OCI-LY1 (cell line): Measurements from ENCODE around the gene CDH13.

Experiments
- H2AFZ ChIP-seq: fragments of 200-600 bp; sonication (generic), shearing (Covaris generic); 2 replicates; pipeline ENCODE4 v1.6.0; 2014; ENCODE audit warnings: antibody characterized with exemption, mild to moderate bottlenecking, low read length
- H3F3A ChIP-seq: fragments of 200-600 bp; sonication (generic), shearing (Covaris generic); 2 replicates; pipeline ENCODE4 v1.6.0; 2014; ENCODE audit warnings: mild to moderate bottlenecking, antibody characterized with exemption, low read length, moderate library complexity; ENCODE audit not compliant: insufficient read depth
- H3K27ac ChIP-seq: fragments of 200-600 bp; sonication (generic); 2 replicates; pipeline ENCODE4 v1.5.1; 2014; ENCODE audit warnings: low read length, mixed run types, mild to moderate bottlenecking, low read depth; ENCODE audit not compliant: poor library complexity, severe bottlenecking
- H3K27me3 ChIP-seq: fragments of 200-600 bp; sonication (generic); 2 replicates; pipeline ENCODE4 v1.6.0; 2014; ENCODE audit warnings: antibody characterized with exemption, mild to moderate bottlenecking, low read length, moderate library complexity; ENCODE audit not compliant: insufficient read depth
- H3K36me3 ChIP-seq: fragments of 200-600 bp; sonication (generic); 2 replicates; pipeline ENCODE4 v1.6.1; 2014; ENCODE audit warnings: mild to moderate bottlenecking, antibody characterized with exemption, low read length, moderate library complexity, mixed read lengths; ENCODE audit not compliant: insufficient read depth
- H3K4me1 ChIP-seq: fragments of 200-600 bp; sonication (generic); 2 replicates; pipeline ENCODE4 v1.5.1; 2014; ENCODE audit warnings: mild to moderate bottlenecking, low read length, moderate library complexity; ENCODE audit not compliant: insufficient read depth, severe bottlenecking
- H3K4me2 ChIP-seq: fragments of 200-600 bp; sonication (generic), shearing (Covaris generic); 2 replicates; pipeline ENCODE4 v1.6.1; 2014; ENCODE audit warnings: low read length
- H3K4me3 ChIP-seq: fragments of 200-600 bp; sonication (generic); 2 replicates; pipeline ENCODE4 v1.5.1; 2014; ENCODE audit warnings: low read length, low read depth, mild to moderate bottlenecking, mixed read lengths; ENCODE audit not compliant: poor library complexity, severe bottlenecking
- H3K79me2 ChIP-seq: fragments of 200-600 bp; shearing (Covaris generic); 2 replicates; pipeline ENCODE4 v1.6.1; 2016; ENCODE audit warnings: mixed run types, low read length, mixed read lengths; ENCODE audit not compliant: insufficient read depth
- H3K9ac ChIP-seq: fragments of 200-600 bp; sonication (generic), shearing (Covaris generic); 2 replicates; pipeline ENCODE4 v1.6.1; 2014; ENCODE audit warnings: mild to moderate bottlenecking, low read length, mixed read lengths
- H3K9me2 ChIP-seq: fragments of 200-600 bp; sonication (generic), shearing (Covaris generic); 2 replicates; pipeline ENCODE4 v1.6.1; 2014; ENCODE audit warnings: low read depth, mild to moderate bottlenecking, low read length, mixed read lengths
- H3K9me3 ChIP-seq: fragments of 200-600 bp; shearing (Covaris generic); 2 replicates; pipeline ENCODE4 v1.6.1; 2014; ENCODE audit warnings: low read length, mixed read lengths
- H4K20me1 ChIP-seq: fragments of 200-600 bp; sonication (generic), shearing (Covaris generic); 2 replicates; pipeline ENCODE4 v1.6.0; 2016; ENCODE audit warnings: mild to moderate bottlenecking, low read length; ENCODE audit not compliant: insufficient read depth
- CTCF ChIP-seq: fragments of 200-600 bp; sonication (generic), shearing (Covaris generic); IDR thresholded peaks from 2 replicates; pipeline ENCODE4 v1.5.1; 2017; ENCODE audit warnings: mild to moderate bottlenecking, antibody characterized with exemption, low read length, moderate library complexity, mixed read lengths
- EZH2 ChIP-seq: fragments of 200-600 bp; sonication (generic), shearing (Covaris generic); IDR thresholded peaks from 2 replicates; pipeline ENCODE4 v1.8.0; 2017; ENCODE audit warnings: borderline replicate concordance, mixed run types, mild to moderate bottlenecking, antibody characterized with exemption, low read length, moderate library complexity, mixed read lengths

The CDH13 gene

GRCh38 chr16:82758904-82759303 lies 132.1 kb downstream of the CDH13 start:
- TF ChIP-seq CTCF: no peak
- no peak for TF ChIP-seq EZH2

GRCh38 chr16:82761236-82761635 lies 134.5 kb downstream of the CDH13 start:
- no peaks in the 10 kb centered on the region for H3K9me3 ChIP-seq
- no peak overlapping the region for H3K27ac ChIP-seq
- H3K9me2 ChIP-seq: no peaks in the 10 kb centered on the region
- H4K20me1 ChIP-seq: no peaks in the 10 kb centered on the region
- H3K4me3 ChIP-seq: no peak overlapping the region
- H3K9ac ChIP-seq: no peak overlapping the region
- no peaks in the 10 kb centered on the region for H3K36me3 ChIP-seq
- no peak for TF ChIP-seq CTCF
- TF ChIP-seq EZH2: no peak
- H2AFZ ChIP-seq: no peak overlapping the region
- H3K79me2 ChIP-seq: no peaks in the 10 kb centered on the region
- H3K4me2 ChIP-seq: no peak overlapping the region
- H3K4me1 ChIP-seq: no peaks in the 10 kb centered on the region
- H3F3A ChIP-seq: no peaks in the 10 kb centered on the region
- H3K27me3 ChIP-seq: no peaks in the 10 kb centered on the region; the same call in 1 of the 2 replicates

More at GRCh38 chr16:82758904-82759303, 132.1 kb downstream of the CDH13 start:
- Histone ChIP-seq H3K9me3 (no peaks in the 10 kb centered on the region), H4K20me1 (no peaks in the 10 kb centered on the region), H3K4me3 (no peak overlapping the region), H3K36me3 (no peaks in the 10 kb centered on the region), H3K4me2 (no peak overlapping the region), H3K27me3 (no peaks in the 10 kb centered on the region; the same call in 1 of the 2 replicates), H3K4me1 (no peaks in the 10 kb centered on the region), H3K79me2 (no peaks in the 10 kb centered on the region), H3K9ac (no peak overlapping the region), H3K9me2 (no peaks in the 10 kb centered on the region), H3F3A (no peaks in the 10 kb centered on the region), H2AFZ (no peak overlapping the region), H3K27ac (no peak overlapping the region)

- Histone ChIP-seq H3K9me2 (no peaks in the 10 kb centered on the region), H3F3A (no peaks in the 10 kb centered on the region), H3K79me2 (no peaks in the 10 kb centered on the region), H3K4me3 (no peak overlapping the region), H4K20me1 (no peaks in the 10 kb centered on the region), H3K9ac (no peak overlapping the region), H3K27me3 (no peaks in the 10 kb centered on the region; the same call in 1 of the 2 replicates), H3K4me2 (no peak overlapping the region), H3K9me3 (no peaks in the 10 kb centered on the region), H2AFZ (no peak overlapping the region), H3K4me1 (no peaks in the 10 kb centered on the region), H3K36me3 (no peaks in the 10 kb centered on the region), H3K27ac (no peak overlapping the region)
- TF ChIP-seq EZH2: no peak
- TF ChIP-seq CTCF: no peak
Measured at GRCh38 chr16:82761858-82762257, 135.1 kb downstream of the CDH13 start.
